ENCODE measurements around the gene PRPF39.

GRCh38 chr14:45128963-45129629 is 45.2 kb downstream of the PRPF39 start:
- TF ChIP-seq TAF1 (IDR thresholded peaks at IDR 0.05; ENCODE audit: low read depth) (no peak), CEBPB (IDR thresholded peaks at IDR 0.05) (no peak), MAX (IDR thresholded peaks at IDR 0.05) (no peak), RAD21 (IDR thresholded peaks at IDR 0.05; ENCODE audit: low read depth) (no peak), FOXM1 (IDR thresholded peaks at IDR 0.05; ENCODE audit: borderline replicate concordance, low read depth) (no peak), ZBTB7A (IDR thresholded peaks at IDR 0.05; ENCODE audit: low read depth) (no peak), NFIC (IDR thresholded peaks at IDR 0.05) (no peak)
